ENCODE data around the gene OR10D3. TPM values are rescaled to one million over a fixed set of nuclear protein-coding genes. Genes with fewer than 3 reads are reported as not detected.

The OR10D3 gene
- total RNA-seq, 1 experiment from 2014 or later, result not detected

GRCh38 chr11:124159481-124159880 is 23.7 kb upstream of the OR10D3 start:
- Histone ChIP-seq H3K36me3 (ENCODE audit: control insufficient read depth in 1 of 2, insufficient read depth in 2 of 2, low read length in 2 of 2) (no peaks in the 10 kb centered on the region), H3K79me2 (ENCODE audit: insufficient read depth, low read length) (no peaks in the 10 kb centered on the region), H3K4me1 (ENCODE audit: control insufficient read depth in 1 of 2, insufficient read depth in 2 of 2, low read length in 2 of 2) (no peaks in the 10 kb centered on the region), H3K4me3 (replicated peaks in 1 of 2; ENCODE audit: low read depth in 1 of 2, low read length in 2 of 2) (no peak overlapping the region), H3K9me2 (ENCODE audit: insufficient read depth) (no peaks in the 10 kb centered on the region), H2AFZ (ENCODE audit: low read depth, low read length, poor library complexity, severe bottlenecking) (no peak overlapping the region), H3K4me2 (ENCODE audit: low read length) (no peak overlapping the region), H3K9me3 (ENCODE audit: control insufficient read depth in 1 of 2, insufficient read depth in 1 of 2, low read depth in 1 of 2, low read length in 2 of 2) (no peaks in the 10 kb centered on the region), H3K27me3 (ENCODE audit: insufficient read depth, low read length) (peaks cover 38% of the 10 kb centered on the region), H3K9ac (ENCODE audit: low read length) (no peak overlapping the region), H3K27ac (ENCODE audit: low read depth, low read length) (no peak overlapping the region), H4K20me1 (ENCODE audit: insufficient read depth) (no peaks in the 10 kb centered on the region)
- intact Hi-C loops (cut with micrococcal nuclease), result no loop called here
- CTCF ChIA-PET, result no interaction called here
- POLR2A ChIA-PET, result no interaction called here
- BruUV-seq (replicated peaks), result no TSS peak
- TF ChIP-seq SP1 (IDR thresholded peaks at IDR 0.05; ENCODE audit: low read depth), result no peak
- no peak for TF ChIP-seq POLR2AphosphoS5 (IDR thresholded peaks at IDR 0.05; ENCODE audit: low read depth, low read length)
- TF ChIP-seq FOSL1 (IDR thresholded peaks at IDR 0.05; ENCODE audit: low read depth), result no peak
- no peak for TF ChIP-seq ELF1 (IDR thresholded peaks at IDR 0.05; ENCODE audit: borderline replicate concordance, low read depth)
- TF ChIP-seq TCF7L2 (IDR thresholded peaks at IDR 0.05; ENCODE audit: borderline replicate concordance, extremely low read depth, insufficient read depth, insufficient read length), result no peak
- TF ChIP-seq EZH2 (IDR thresholded peaks at IDR 0.05), result no peak
- no peak for TF ChIP-seq ZFX (IDR thresholded peaks at IDR 0.05)
- TF ChIP-seq CBX3 (IDR thresholded peaks at IDR 0.05; ENCODE audit: low read depth), result no peak
- TF ChIP-seq YY1 (IDR thresholded peaks at IDR 0.05; ENCODE audit: extremely low read depth, insufficient replicate concordance, low read depth, low read length), result no peak
- TF ChIP-seq SIN3A (IDR thresholded peaks at IDR 0.05; ENCODE audit: low read depth), result no peak
- TF ChIP-seq CEBPB (IDR thresholded peaks at IDR 0.05; ENCODE audit: low read depth), result no peak
- no peak for TF ChIP-seq POLR2A (IDR thresholded peaks at IDR 0.05; ENCODE audit: borderline replicate concordance, extremely low read depth, insufficient read depth, insufficient read length)
- TF ChIP-seq ZBTB33 (IDR thresholded peaks at IDR 0.05; ENCODE audit: extremely low read depth, insufficient replicate concordance, low read length), result no peak
- TF ChIP-seq EZH2phosphoT487 (IDR thresholded peaks at IDR 0.05; ENCODE audit: borderline replicate concordance), result no peak
- DNase-seq (ENCODE audit: low read depth, low spot score), result no peak
- ATAC-seq, result no peak
- RAD21 ChIA-PET (ENCODE audit: low non-redundant PET in 1 of 2, low total read pairs in 2 of 2, uncharacterized antibody in 2 of 2, unreplicated experiment in 2 of 2), result no interaction called here
